RKO (cell line): ENCODE measurements around the gene MEF2C.

Experiments
- DNase-seq: peaks from one replicate; pipeline ENCODE4 v3.0.0-alpha.2; 2016; ENCODE audit warnings: low spot score

MEF2C gene

GRCh38 chr5:88675168-88675707, 207.7 kb downstream of the MEF2C start:
- no peak for DNase-seq

- DNase-seq, result no peak
Observed at GRCh38 chr5:88674356-88675167, 208.4 kb downstream of the MEF2C start.

GRCh38 chr5:88673253-88674105, 209.5 kb downstream of the MEF2C start:
- no peak for DNase-seq

- no peak for DNase-seq
Observed at GRCh38 chr5:88672644-88673252, 210.2 kb downstream of the MEF2C start.

- no peak for DNase-seq
Observed at GRCh38 chr5:88671505-88672499, 211.2 kb downstream of the MEF2C start.

GRCh38 chr5:88671106-88671504, 211.9 kb downstream of the MEF2C start:
- no peak for DNase-seq

- DNase-seq, result no peak
Observed at GRCh38 chr5:88670461-88670860, 212.5 kb downstream of the MEF2C start.

GRCh38 chr5:88669371-88670050, 213.5 kb downstream of the MEF2C start:
- DNase-seq, result no peak

- DNase-seq, result no peak
Observed at GRCh38 chr5:88667496-88668201, 215.3 kb downstream of the MEF2C start.
